Activated CD4-positive, alpha-beta memory T cell treated with anti-CD3 and anti-CD28 coated beads, Interleukin-2, amount 10 ng/mL, durations not matched to agents 7 days and 5 days (primary cell): ENCODE data around the gene MAEA. TPM values are rescaled to one million over a fixed set of nuclear protein-coding genes. Genes with fewer than 3 reads are reported as not detected.
"Not testable (repeated sequence)": the region's sequence is repeated elsewhere in the genome, so short reads cannot be mapped to it uniquely, and the experiment has no call there.

Experiments used
- CTCF ChIA-PET: fragments of 350-600 bp; sonication (Branson Sonifier 250); formaldehyde crosslinking; loops from one replicate; lab custom pipeline; 2021; ENCODE audit warnings: antibody characterized with exemption, inconsistent platforms; lab: Charles Lee
- POLR2A ChIA-PET: fragments of 350-600 bp; sonication (Branson Sonifier 250); formaldehyde crosslinking; loops from one replicate; lab custom pipeline; 2021; ENCODE audit warnings: antibody characterized with exemption; lab: Charles Lee
- DNase-seq: peaks from one replicate; pipeline ENCODE4 v3.0.0-alpha.2; 2020
- H3K27ac Mint-ChIP-seq: one replicate; pipeline ENCODE4 v1.8.0; 2021; ENCODE audit warnings: mild to moderate bottlenecking, mixed read lengths
- H3K27me3 Mint-ChIP-seq: one replicate; pipeline ENCODE4 v1.8.0; 2021; ENCODE audit warnings: mixed read lengths
- H3K36me3 Mint-ChIP-seq: one replicate; pipeline ENCODE4 v1.8.0; 2021; ENCODE audit warnings: low read depth, mixed read lengths
- H3K4me1 Mint-ChIP-seq: one replicate; pipeline ENCODE4 v1.8.0; 2021; ENCODE audit warnings: mixed read lengths
- H3K4me3 Mint-ChIP-seq: one replicate; pipeline ENCODE4 v1.8.0; 2021; ENCODE audit warnings: mild to moderate bottlenecking, mixed read lengths
- H3K9me3 Mint-ChIP-seq: one replicate; pipeline ENCODE4 v1.8.0; 2021; ENCODE audit warnings: mixed read lengths
- total RNA-seq, 2 experiments: library from RNA; stranded (reverse); gene quantifications; one replicate each; pipeline ENCODE4 v1.2.3, GENCODE V29; 2021

MAEA gene
- total RNA-seq, 2 experiments from 2014 or later: 61.6 to 64.1 TPM

GRCh38 chr4:1324443-1325175, 34.9 kb downstream of the MAEA start:
- H3K27me3 Mint-ChIP-seq, CTCF ChIA-PET, H3K4me3 Mint-ChIP-seq, POLR2A ChIA-PET, H3K4me1 Mint-ChIP-seq, DNase-seq, H3K9me3 Mint-ChIP-seq, H3K27ac Mint-ChIP-seq: not testable (repeated sequence)
- H3K36me3 Mint-ChIP-seq: peaks cover 30% of the 10 kb centered on the region

DNA sequence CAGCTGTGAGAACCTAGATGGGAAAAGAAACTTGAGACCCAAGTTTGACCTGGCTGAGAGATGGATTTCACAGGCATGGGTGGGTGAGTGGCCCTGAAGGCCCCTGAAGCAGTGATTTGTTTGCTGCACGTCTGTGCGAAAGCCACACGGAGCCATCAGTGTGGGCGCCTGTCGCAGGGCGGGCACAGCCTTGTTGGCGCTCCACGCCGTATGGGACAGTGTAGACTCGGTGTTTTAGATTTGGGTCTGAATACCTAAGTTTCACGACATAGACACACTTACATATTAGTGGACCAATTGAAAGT, 35.4 kb downstream of the MAEA start:
- ChIA-PET CTCF (no interaction called here), POLR2A (no interaction called here)
- no peaks in the 10 kb centered on the region for H3K27me3 Mint-ChIP-seq
- no peak overlapping the region for H3K27ac Mint-ChIP-seq
- peaks cover 13% of the 10 kb centered on the region for H3K4me1 Mint-ChIP-seq
- peaks cover 27% of the 10 kb centered on the region for H3K36me3 Mint-ChIP-seq
- no peaks in the 10 kb centered on the region for H3K9me3 Mint-ChIP-seq
- H3K4me3 Mint-ChIP-seq: no peak overlapping the region
- no peak for DNase-seq

DNA sequence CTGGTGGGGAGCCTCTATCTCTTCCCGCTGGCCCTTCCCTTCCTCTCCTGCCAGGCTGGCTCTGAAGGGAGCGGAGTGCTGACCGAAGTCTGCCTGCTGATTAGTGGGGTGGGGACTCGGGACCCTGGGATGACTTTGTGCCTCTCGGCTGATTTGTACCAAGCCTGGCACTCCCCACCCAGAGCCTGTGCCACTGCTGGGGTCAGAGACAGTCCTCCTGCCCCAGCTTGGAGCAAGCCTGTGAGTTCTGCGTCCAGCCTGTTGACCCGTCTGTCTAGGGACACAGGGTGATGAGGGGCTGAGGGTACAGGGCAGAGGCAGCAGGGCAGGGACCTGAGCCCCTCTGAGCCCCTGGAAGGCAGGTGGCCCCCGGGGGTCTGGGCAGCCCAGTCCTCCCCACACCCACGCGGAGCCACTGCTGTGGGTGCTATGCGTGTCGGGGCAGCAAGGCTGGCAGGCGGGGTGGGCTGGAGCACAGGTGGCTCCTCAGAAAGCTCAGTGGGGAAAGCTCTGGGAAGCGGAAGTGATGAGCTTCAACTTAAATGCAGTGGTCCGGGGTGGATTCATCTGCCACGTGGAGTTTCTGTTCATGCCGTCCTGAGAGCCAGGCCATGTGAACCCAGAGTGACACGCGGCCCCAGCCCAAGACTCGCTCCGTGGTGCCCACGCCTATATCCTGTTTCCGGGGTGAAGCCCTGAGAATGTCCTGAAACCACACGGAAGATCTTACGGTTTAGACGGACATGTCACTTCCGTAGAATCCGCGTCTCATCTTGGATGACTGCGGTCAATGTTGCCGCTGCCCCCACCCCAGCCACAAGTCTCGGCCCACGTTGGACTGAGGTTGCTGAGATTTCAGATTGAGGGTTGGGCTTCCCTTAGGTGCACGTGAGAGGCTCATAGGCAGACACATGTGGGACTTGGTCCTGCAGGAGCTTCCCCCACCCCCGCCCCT, 36.3 kb downstream of the MAEA start:
- H3K36me3 Mint-ChIP-seq: peaks cover 31% of the 10 kb centered on the region
- H3K4me3 Mint-ChIP-seq: no peak overlapping the region
- H3K27ac Mint-ChIP-seq: no peak overlapping the region
- ChIA-PET POLR2A (interaction anchor here (0.6 kb wide), 1 partner anchor 253 kb away, joined by 4 read pairs; no protein-coding TSS in a partner anchor), CTCF (no interaction called here)
- no peaks in the 10 kb centered on the region for H3K27me3 Mint-ChIP-seq
- H3K4me1 Mint-ChIP-seq: peaks cover 22% of the 10 kb centered on the region
- no peak for DNase-seq
- no peaks in the 10 kb centered on the region for H3K9me3 Mint-ChIP-seq

DNA sequence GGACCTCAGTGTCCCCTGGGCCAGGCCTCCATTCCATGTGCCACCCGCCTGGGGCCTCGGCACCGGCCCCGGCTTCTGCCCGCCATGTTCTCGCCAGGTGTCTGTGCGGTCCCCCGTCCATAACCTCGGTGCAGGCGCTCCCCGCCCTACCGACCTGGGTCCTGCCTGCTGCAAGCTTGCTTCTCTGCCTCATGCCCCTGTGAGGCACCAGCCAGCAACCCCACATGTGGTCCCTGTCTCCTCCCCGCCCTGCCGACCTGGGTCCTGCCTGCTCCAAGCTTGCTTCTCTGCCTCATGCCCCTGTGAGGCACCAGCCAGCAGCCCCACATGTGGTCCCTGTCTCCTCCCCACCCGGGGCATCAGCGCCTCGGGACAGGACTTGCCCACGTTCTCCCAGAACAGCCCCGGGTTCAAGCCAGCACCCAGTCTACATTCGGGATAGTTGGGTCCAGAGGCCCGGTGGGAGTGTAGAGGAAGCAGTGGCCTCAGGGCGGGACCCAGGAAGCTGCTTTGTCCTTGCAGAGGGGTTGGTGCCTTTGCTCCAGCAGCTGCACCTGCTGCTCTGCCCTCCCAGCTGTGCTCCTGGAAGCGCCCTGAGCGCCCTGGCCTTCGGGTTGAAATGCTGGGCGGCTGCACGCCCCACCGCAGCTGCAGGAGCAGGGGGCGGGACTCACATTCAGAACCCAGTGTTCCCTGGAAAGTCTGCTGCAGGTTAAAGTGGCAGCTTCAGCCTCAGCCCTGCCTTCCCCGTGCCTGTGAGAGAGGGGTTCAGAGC, 37.2 kb downstream of the MAEA start:
- POLR2A ChIA-PET: interaction anchor here (0.6 kb wide), 1 partner anchor 254 kb away, joined by 4 read pairs; no protein-coding TSS in a partner anchor

GRCh38 chr4:1327526-1328266, 38.0 kb downstream of the MAEA start:
- ChIA-PET CTCF (no interaction called here), POLR2A (no interaction called here)
- peaks cover 32% of the 10 kb centered on the region for H3K4me1 Mint-ChIP-seq
- H3K36me3 Mint-ChIP-seq: peaks cover 31% of the 10 kb centered on the region
- no peaks in the 10 kb centered on the region for H3K9me3 Mint-ChIP-seq
- no peak overlapping the region for H3K27ac Mint-ChIP-seq
- no peak for DNase-seq
- no peaks in the 10 kb centered on the region for H3K27me3 Mint-ChIP-seq
- H3K4me3 Mint-ChIP-seq: no peak overlapping the region

More for the DNA sequence above, 37.2 kb downstream of the MAEA start:
- H3K4me1 Mint-ChIP-seq: peaks cover 30% of the 10 kb centered on the region
- H3K27me3 Mint-ChIP-seq: no peaks in the 10 kb centered on the region
- H3K27ac Mint-ChIP-seq: no peak overlapping the region
- H3K36me3 Mint-ChIP-seq: peaks cover 32% of the 10 kb centered on the region
- CTCF ChIA-PET: no interaction called here
- no peak for DNase-seq
- no peaks in the 10 kb centered on the region for H3K9me3 Mint-ChIP-seq
- H3K4me3 Mint-ChIP-seq: no peak overlapping the region

GRCh38 chr4:1328267-1329155, 38.8 kb downstream of the MAEA start:
- POLR2A ChIA-PET: interaction anchor here (2.6 kb wide), 2 partner anchors 18 kb away, joined by 18 to 40 read pairs; partner anchors contain the start of gene UVSSA

DNA sequence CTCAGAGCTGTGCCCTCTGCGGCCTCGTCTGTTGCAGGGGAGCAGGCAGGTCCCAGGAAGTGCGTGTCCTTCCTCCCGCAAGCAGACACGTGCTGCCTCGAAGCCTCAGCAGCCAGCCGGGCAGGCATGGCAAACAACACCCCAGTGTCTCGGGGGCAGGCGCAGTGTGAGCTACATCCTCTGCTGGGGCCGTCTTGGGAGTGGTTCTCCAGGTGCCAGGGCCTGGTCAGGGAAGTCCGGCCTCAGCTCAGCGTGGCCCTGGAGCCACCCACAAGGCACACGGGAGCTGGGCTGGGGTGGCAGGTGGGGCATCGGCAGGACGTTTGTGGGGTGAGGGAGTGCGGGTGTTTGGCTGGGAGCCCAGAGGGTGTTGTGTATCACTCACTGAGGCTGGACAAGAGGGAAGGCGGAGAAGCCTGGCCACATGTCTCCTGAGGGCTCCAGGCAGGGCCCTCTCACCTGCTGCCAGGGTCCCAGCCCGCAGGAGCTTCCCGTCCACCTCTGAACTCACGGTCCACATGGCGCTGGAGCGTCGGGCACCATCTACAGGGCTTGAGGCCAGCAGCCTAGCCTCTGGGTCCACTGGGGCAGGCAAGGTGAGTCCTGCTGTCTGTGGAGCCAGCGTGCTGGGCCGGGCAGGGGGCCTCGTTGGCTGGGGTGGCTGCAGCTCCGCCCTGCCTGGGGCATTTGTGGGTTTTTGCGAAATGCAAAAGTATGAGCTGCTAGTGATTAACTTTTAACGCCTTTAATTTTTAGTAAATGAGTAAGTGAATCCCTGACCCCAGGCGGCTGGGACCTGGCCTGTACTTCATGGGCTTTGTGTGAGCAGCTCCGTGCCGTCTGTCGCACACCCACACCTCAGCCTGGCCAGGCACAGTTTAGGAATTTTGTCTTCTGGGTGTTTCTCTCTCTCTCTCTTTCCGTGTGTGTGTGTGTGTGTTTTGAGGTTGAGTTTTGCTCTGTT, 40.0 kb downstream of the MAEA start:
- POLR2A ChIA-PET: interaction anchor here (1.2 to 2.9 kb wide), 9 partner anchors 10 to 146 kb away, joined by 3 to 40 read pairs (median 5); partner anchors contain the start of genes CTBP1, MAEA and UVSSA
- CTCF ChIA-PET: interaction anchor here (0.8 to 2.6 kb wide), 4 partner anchors 17 to 62 kb away, joined by 3 to 18 read pairs (median 7); partner anchors contain the start of gene UVSSA
- Mint-ChIP-seq H3K4me3 (peak overlapping the region; percentile 40), H3K36me3 (peaks cover 37% of the 10 kb centered on the region), H3K4me1 (peaks cover 36% of the 10 kb centered on the region), H3K27me3 (no peaks in the 10 kb centered on the region), H3K27ac (peak overlapping the region; percentile 85), H3K9me3 (no peaks in the 10 kb centered on the region)
- no peak for DNase-seq

More at GRCh38 chr4:1328267-1329155, 38.8 kb downstream of the MAEA start:
- Mint-ChIP-seq H3K36me3 (peaks cover 31% of the 10 kb centered on the region), H3K9me3 (no peaks in the 10 kb centered on the region), H3K27ac (no peak overlapping the region), H3K27me3 (no peaks in the 10 kb centered on the region), H3K4me3 (no peak overlapping the region), H3K4me1 (peaks cover 32% of the 10 kb centered on the region)
- DNase-seq: no peak
- CTCF ChIA-PET: interaction anchor here (2.2 to 2.6 kb wide), 3 partner anchors 19 to 61 kb away, joined by 6 to 18 read pairs (median 8); partner anchors contain the start of gene UVSSA

- no peaks in the 10 kb centered on the region for H3K27me3 Mint-ChIP-seq
- H3K4me3 Mint-ChIP-seq: peak overlapping the region; percentile 40
- DNase-seq: peak; percentile 74
- H3K9me3 Mint-ChIP-seq: peaks cover 3% of the 10 kb centered on the region
- ChIA-PET CTCF (interaction anchor here (0.8 to 2.6 kb wide), 4 partner anchors 16 to 63 kb away, joined by 3 to 18 read pairs (median 7); partner anchors contain the start of gene UVSSA), POLR2A (interaction anchor here (0.8 to 2.9 kb wide), 9 partner anchors 9 to 84 kb away, joined by 3 to 40 read pairs (median 5); partner anchors contain the start of genes CTBP1, MAEA and UVSSA)
- peaks cover 42% of the 10 kb centered on the region for H3K4me1 Mint-ChIP-seq
- peak overlapping the region; percentile 85 for H3K27ac Mint-ChIP-seq
- H3K36me3 Mint-ChIP-seq: peaks cover 41% of the 10 kb centered on the region
These were observed 41.3 kb downstream of the MAEA start for GRCh38 chr4:1330761-1331590.

DNA sequence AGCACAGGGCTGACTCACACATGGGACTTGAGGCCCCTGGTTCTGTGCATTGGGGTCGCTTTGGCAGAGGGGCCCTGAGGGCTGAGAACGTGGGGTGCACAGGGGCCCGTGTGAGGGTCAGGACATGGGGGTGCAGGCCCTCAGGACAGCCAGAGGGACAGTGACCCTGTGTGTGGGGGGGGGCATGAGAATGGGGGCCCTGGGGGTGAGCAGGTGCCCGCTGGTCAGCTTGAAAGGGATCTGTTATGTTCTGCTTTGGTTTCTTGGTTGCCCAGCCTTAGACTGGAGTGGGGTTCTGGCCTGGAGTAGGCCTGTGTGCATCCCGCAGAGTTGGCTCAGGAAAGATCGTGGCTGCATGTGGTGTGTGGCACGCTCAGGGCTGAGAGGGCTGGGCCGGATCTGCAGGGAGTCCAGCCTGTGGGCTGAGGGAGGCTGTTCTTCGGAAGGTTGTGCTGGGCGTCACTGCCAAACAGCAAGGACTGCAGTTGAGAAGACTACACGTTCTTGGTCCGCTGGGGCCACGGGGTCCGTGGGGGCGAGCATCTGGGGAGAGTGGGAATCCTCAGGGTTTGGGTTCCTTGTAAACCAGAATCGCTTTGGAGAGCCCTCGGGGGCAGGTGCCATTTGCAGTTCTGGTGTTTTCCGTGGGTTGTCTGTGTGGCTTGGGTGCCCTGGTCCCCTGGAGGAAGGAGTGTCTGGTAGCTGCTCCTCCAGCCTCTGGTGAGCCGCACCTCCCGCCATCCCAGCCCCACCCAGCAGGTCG, 42.1 kb downstream of the MAEA start:
- H3K4me3 Mint-ChIP-seq: no peak overlapping the region
- peaks cover 3% of the 10 kb centered on the region for H3K9me3 Mint-ChIP-seq
- H3K36me3 Mint-ChIP-seq: peaks cover 49% of the 10 kb centered on the region
- DNase-seq: no peak
- peaks cover 49% of the 10 kb centered on the region for H3K4me1 Mint-ChIP-seq
- ChIA-PET POLR2A (interaction anchor here (0.9 to 2.9 kb wide), 4 partner anchors 14 to 82 kb away, joined by 3 to 15 read pairs (median 8); partner anchors contain the start of genes CTBP1 and MAEA), CTCF (interaction anchor here (0.7 to 1.6 kb wide), 2 partner anchors 15 to 164 kb away, joined by 3 to 4 read pairs; no protein-coding TSS in a partner anchor)
- no peaks in the 10 kb centered on the region for H3K27me3 Mint-ChIP-seq
- no peak overlapping the region for H3K27ac Mint-ChIP-seq
